ENCODE measurements around the gene COL27A1.

DNA sequence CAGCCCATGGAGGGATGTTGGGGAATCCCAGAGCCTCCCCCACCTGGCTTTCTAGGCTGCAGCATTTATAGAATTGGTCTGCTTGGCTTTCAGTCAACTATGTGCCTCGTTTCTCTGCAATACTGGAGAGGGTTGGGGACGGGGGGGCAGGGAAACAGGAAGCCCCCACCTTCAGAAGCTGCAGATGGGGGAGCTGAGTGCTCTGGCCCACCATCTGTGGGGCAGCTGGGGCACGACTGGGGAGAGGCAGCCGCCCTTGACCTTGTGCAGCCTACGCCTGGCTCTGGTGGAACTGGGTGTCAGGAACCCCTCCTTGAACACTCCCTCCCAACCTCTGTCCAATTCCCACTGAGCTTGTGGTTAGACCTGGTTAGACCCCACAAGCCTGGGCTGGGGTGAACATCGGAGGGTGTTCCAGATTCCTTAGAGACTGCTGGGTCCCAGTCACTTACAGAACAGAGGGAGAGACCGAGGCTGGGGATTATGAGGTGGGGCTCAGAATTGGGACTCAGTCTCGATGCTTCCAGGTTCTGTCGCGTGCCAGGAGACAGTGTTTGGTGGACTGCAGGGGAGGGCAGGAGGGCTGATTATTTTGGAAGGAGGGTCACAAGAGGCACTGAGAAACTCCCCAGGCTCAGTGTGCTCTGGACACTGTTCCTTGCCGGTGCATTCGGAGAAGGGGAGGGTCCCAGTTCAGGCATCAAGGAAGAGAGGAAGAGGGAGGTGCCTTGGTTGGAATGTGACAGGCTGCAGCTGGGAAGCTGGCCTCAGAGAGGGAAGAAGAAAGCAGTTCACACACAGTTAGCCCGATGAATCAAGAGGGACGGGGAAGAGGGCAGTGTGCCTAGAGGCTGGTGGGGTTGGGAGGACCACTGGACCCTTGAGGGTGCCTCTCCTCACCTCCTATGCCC is 25.6 kb downstream of the COL27A1 start:
- TF ChIP-seq EGR2 (tag by site-specific recombination; IDR thresholded peaks at IDR 0.05; ENCODE audit: low read depth) (no peak), KLF1 (tag by site-specific recombination; IDR thresholded peaks at IDR 0.05) (no peak), ZNF624 (tag by site-specific recombination; IDR thresholded peaks at IDR 0.05) (no peak), ZNF140 (tag by site-specific recombination; IDR thresholded peaks at IDR 0.05) (no peak)

Data from HEK293 (cell line).